GM23338 (cell line): ENCODE data around the gene TNPO3. TPM values are rescaled to one million over a fixed set of nuclear protein-coding genes. Genes with fewer than 3 reads are reported as not detected.
A peak's percentile ranks its signal among the peaks of the same experiment; 100 is the strongest.

Experiments used
- ATAC-seq: fragments of 200-7000 bp; cut with Tn5 transposase; 3 replicates; pipeline ENCODE4 v1.9.1; 2020
- DNase-seq: peaks from one replicate; pipeline ENCODE4 v3.0.0-alpha.2; 2015; ENCODE audit warnings: low spot score
- H2AFZ ChIP-seq: fragments of 200-600 bp; sonication (generic); 2 replicates; pipeline ENCODE4 v1.8.0; 2016; ENCODE audit warnings: antibody characterized with exemption, mild to moderate bottlenecking, moderate library complexity
- H3F3A ChIP-seq: fragments of 200-600 bp; sonication (generic); replicated peaks from 2 replicates; pipeline ENCODE4 v1.8.0; 2017; ENCODE audit warnings: antibody characterized with exemption, mixed run types, low read depth
- H3K27ac ChIP-seq: fragments of 200-600 bp; sonication (generic); 2 replicates; pipeline ENCODE4 v1.6.1; 2016; ENCODE audit warnings: low read depth
- H3K27me3 ChIP-seq: fragments of 200-600 bp; sonication (generic); 2 replicates; pipeline ENCODE4 v1.8.0; 2016; ENCODE audit warnings: mild to moderate bottlenecking, mixed run types, moderate library complexity; ENCODE audit not compliant: insufficient read depth
- H3K36me3 ChIP-seq: fragments of 200-600 bp; sonication (generic); 2 replicates; pipeline ENCODE4 v1.8.0; 2016; ENCODE audit warnings: mild to moderate bottlenecking; ENCODE audit not compliant: insufficient read depth
- H3K4me1 ChIP-seq: fragments of 200-600 bp; sonication (generic); 2 replicates; pipeline ENCODE4 v1.8.0; 2016; ENCODE audit warnings: mild to moderate bottlenecking, moderate library complexity; ENCODE audit not compliant: insufficient read depth
- H3K4me2 ChIP-seq: fragments of 200-600 bp; sonication (generic); 2 replicates; pipeline ENCODE4 v1.7.1; 2017; ENCODE audit warnings: mixed run types
- H3K4me3 ChIP-seq: fragments of 200-600 bp; sonication (generic); 2 replicates; pipeline ENCODE4 v1.6.1; 2016; ENCODE audit warnings: mixed run types
- H3K79me2 ChIP-seq: fragments of 200-600 bp; sonication (generic); replicated peaks from 2 replicates; pipeline ENCODE4 v1.8.0; 2017; ENCODE audit warnings: mild to moderate bottlenecking; ENCODE audit not compliant: insufficient read depth
- H3K9me2 ChIP-seq: fragments of 200-600 bp; sonication (generic); 2 replicates; pipeline ENCODE4 v1.8.0; 2017; ENCODE audit not compliant: insufficient read depth
- H4K20me1 ChIP-seq: fragments of 200-600 bp; sonication (generic); replicated peaks from 2 replicates; pipeline ENCODE4 v1.8.0; 2017; ENCODE audit warnings: mild to moderate bottlenecking; ENCODE audit not compliant: insufficient read depth
- H3K27ac Mint-ChIP-seq: 2 replicates; pipeline ENCODE4 v1.8.0; 2020; ENCODE audit warnings: inconsistent platforms, mild to moderate bottlenecking, moderate library complexity, mixed read lengths
- H3K27me3 Mint-ChIP-seq: 3 replicates; pipeline ENCODE4 v1.8.0; 2022; ENCODE audit warnings: low read depth, mild to moderate bottlenecking, moderate library complexity, mixed read lengths, inconsistent platforms; ENCODE audit not compliant: insufficient read depth, poor library complexity
- H3K36me3 Mint-ChIP-seq: 3 replicates; pipeline ENCODE4 v1.8.0; 2021; ENCODE audit warnings: low read depth, mild to moderate bottlenecking, inconsistent platforms, moderate library complexity, mixed read lengths
- H3K4me1 Mint-ChIP-seq: 3 replicates; pipeline ENCODE4 v1.8.0; 2020; ENCODE audit warnings: mild to moderate bottlenecking, inconsistent platforms, mixed read lengths
- H3K4me3 Mint-ChIP-seq: 3 replicates; pipeline ENCODE4 v1.8.0; 2021; ENCODE audit warnings: moderate library complexity, mild to moderate bottlenecking, inconsistent platforms, mixed read lengths
- H3K9me3 Mint-ChIP-seq: 3 replicates; pipeline ENCODE4 v1.8.0; 2020; ENCODE audit warnings: moderate library complexity, mild to moderate bottlenecking, inconsistent platforms, mixed read lengths
- CREB1 ChIP-seq: fragments of 250-450 bp; sonication (Bioruptor Pico); IDR thresholded peaks from 2 replicates; pipeline ENCODE4 v1.5.0; 2020; ENCODE audit warnings: low read depth, mild to moderate bottlenecking, moderate library complexity
- CTCF ChIP-seq, 2 experiments: fragments of 200-600 bp in 1 of 2; sonication (generic) in 1 of 2; conservative IDR thresholded peaks; 2 replicates each; pipeline versions ENCODE4 v1.5.1 to v1.6.1; 2016 to 2017; ENCODE audit warnings: antibody characterized with exemption in 2 of 2, low read depth in 2 of 2, mild to moderate bottlenecking in 2 of 2, moderate library complexity in 1 of 2
- ZNF114 ChIP-seq: fragments of 250-450 bp; sonication (Bioruptor Pico); IDR thresholded peaks from 2 replicates; pipeline ENCODE4 v1.5.0; 2020; ENCODE audit warnings: mild to moderate bottlenecking, moderate library complexity
- polyA plus RNA-seq: library from polyadenylated mRNA; unstranded; fragments of >200 nt; fragmentation: Nextera tagmentation; extraction: Ambion mirVana; gene quantifications from 2 replicates; pipeline ENCODE4 v1.2.1, GENCODE V29; 2016
- total RNA-seq: library from RNA; depleted of rRNA; stranded (reverse); fragments of >200 nt; shearing (Covaris generic); gene quantifications from 2 replicates; pipeline ENCODE4 v1.2.3, GENCODE V29; 2014

TNPO3 gene
- total and polyA plus RNA-seq, 2 experiments from 2014 or later: 38.2 to 127 TPM

- Histone ChIP-seq H3K4me1 (no peaks in the 10 kb centered on the region; the same call in 1 of the 2 replicates), H3K27me3 (peaks cover 37% of the 10 kb centered on the region), H3K4me2 (peak overlapping the region; percentile 5; the same call in 1 of the 2 replicates), H3K79me2 (no peaks in the 10 kb centered on the region), H3K4me3 (no peak overlapping the region), H4K20me1 (no peaks in the 10 kb centered on the region), H3F3A (0 out of 2 replicates have a peak, but pooled peaks cover 3% of the 10 kb centered on the region), H3K9me2 (no peaks in the 10 kb centered on the region), H3K36me3 (no peaks in the 10 kb centered on the region), H3K27ac (no peak overlapping the region), H2AFZ (peak overlapping the region; percentile 44; the same call in 1 of the 2 replicates)
- Mint-ChIP-seq H3K27ac (no peak overlapping the region), H3K4me1 (peaks cover 21% of the 10 kb centered on the region), H3K4me3 (no peak overlapping the region), H3K36me3 (no peaks in the 10 kb centered on the region; the same call in 2 of the 3 replicates), H3K9me3 (no peaks in the 10 kb centered on the region; the same call in 2 of the 3 replicates), H3K27me3 (peaks cover 34% of the 10 kb centered on the region)
- no peak for TF ChIP-seq CREB1
- peak; percentile 18 to 59; a peak in 2 of 4 replicates for TF ChIP-seq CTCF (conservative IDR thresholded peaks at IDR 0.05; ENCODE audit: low read depth in 2 of 2)
- TF ChIP-seq ZNF114 (CRISPR knock-in tag): no peak
- ATAC-seq (peak; percentile 32), DNase-seq (peak; percentile 59)
These were observed 134.8 kb downstream of the TNPO3 start for GRCh38 chr7:128919881-128920799.

DNA sequence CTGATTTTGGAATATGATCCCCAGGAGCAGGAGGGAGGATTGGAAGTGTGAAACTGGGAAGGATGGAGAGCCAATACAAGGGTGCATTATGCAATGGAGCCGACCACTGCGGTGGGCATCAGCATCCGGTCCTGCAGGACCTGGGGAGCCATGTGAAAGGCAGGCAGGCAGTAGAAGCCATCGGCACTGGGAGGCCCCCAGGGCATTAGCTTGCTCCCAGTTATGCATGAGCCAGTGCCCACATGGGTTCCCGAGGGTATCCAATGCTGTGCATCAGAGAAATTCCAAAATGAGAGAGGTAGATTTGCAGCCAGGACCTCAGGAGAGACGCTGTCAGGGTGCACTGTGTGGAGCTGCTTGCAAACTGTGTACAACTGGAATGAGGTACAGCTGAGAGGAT, 135.7 kb downstream of the TNPO3 start:
- no peak overlapping the region for H3K4me3 Mint-ChIP-seq
- H3K9me3 Mint-ChIP-seq: no peaks in the 10 kb centered on the region; the same call in 2 of the 3 replicates
- H3K4me1 Mint-ChIP-seq: peaks cover 24% of the 10 kb centered on the region
- Histone ChIP-seq H3K4me3 (no peak overlapping the region), H3K27me3 (peaks cover 45% of the 10 kb centered on the region), H3K9me2 (no peaks in the 10 kb centered on the region), H3K4me2 (no peak overlapping the region), H3F3A (0 out of 2 replicates have a peak, but pooled peaks cover 3% of the 10 kb centered on the region), H2AFZ (no peak overlapping the region), H3K27ac (no peak overlapping the region), H3K79me2 (no peaks in the 10 kb centered on the region), H4K20me1 (no peaks in the 10 kb centered on the region), H3K4me1 (peaks cover 5% of the 10 kb centered on the region), H3K36me3 (no peaks in the 10 kb centered on the region)
- peaks cover 41% of the 10 kb centered on the region for H3K27me3 Mint-ChIP-seq
- DNase-seq (no peak), ATAC-seq (no peak)
- no peaks in the 10 kb centered on the region; the same call in 2 of the 3 replicates for H3K36me3 Mint-ChIP-seq
- no peak for TF ChIP-seq CTCF (conservative IDR thresholded peaks at IDR 0.05; ENCODE audit: low read depth in 2 of 2)
- H3K27ac Mint-ChIP-seq: no peak overlapping the region
